Sigmoid colon (tissue), 4 donors: ENCODE measurements around the gene UGT2A1.

Experiments used
- EP300 ChIP-seq, 4 donors: sonication (generic); formaldehyde crosslinking; IDR thresholded peaks; one replicate each; pipeline ENCODE4 v1.6.1; 2017; ENCODE audit warnings: antibody characterized with exemption in 4 of 4
- POLR2A ChIP-seq, 2 donors: fragments of 450-650 bp; IDR thresholded peaks; one replicate each; pipeline ENCODE4 v1.6.1; 2016; ENCODE audit warnings: antibody characterized with exemption in 2 of 2, mild to moderate bottlenecking in 2 of 2, moderate library complexity in 2 of 2
- TF ChIP-seq, protein P1 (sequence below), 4 experiments: fragments of 450-650 bp in 3 of 4; fragments of 200-600 bp in 1 of 4; IDR thresholded peaks; one replicate each; pipeline ENCODE4 v1.5.1; 2016 to 2019; ENCODE audit warnings: antibody characterized with exemption in 4 of 4, mild to moderate bottlenecking in 3 of 4, moderate library complexity in 2 of 4

- no peak for TF ChIP-seq EP300 (IDR thresholded peaks at IDR 0.05)
- no peak for TF ChIP-seq POLR2A (IDR thresholded peaks at IDR 0.05)
- TF ChIP-seq, protein P1, sequence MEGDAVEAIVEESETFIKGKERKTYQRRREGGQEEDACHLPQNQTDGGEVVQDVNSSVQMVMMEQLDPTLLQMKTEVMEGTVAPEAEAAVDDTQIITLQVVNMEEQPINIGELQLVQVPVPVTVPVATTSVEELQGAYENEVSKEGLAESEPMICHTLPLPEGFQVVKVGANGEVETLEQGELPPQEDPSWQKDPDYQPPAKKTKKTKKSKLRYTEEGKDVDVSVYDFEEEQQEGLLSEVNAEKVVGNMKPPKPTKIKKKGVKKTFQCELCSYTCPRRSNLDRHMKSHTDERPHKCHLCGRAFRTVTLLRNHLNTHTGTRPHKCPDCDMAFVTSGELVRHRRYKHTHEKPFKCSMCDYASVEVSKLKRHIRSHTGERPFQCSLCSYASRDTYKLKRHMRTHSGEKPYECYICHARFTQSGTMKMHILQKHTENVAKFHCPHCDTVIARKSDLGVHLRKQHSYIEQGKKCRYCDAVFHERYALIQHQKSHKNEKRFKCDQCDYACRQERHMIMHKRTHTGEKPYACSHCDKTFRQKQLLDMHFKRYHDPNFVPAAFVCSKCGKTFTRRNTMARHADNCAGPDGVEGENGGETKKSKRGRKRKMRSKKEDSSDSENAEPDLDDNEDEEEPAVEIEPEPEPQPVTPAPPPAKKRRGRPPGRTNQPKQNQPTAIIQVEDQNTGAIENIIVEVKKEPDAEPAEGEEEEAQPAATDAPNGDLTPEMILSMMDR (IDR thresholded peaks at IDR 0.05), result no peak
Measured at GRCh38 chr4:69591364-69591763, 61.7 kb downstream of the UGT2A1 start.
